HG02678 (cell line): ENCODE data around the gene CAPN9.
"Not testable (repeated sequence)": the region's sequence is repeated elsewhere in the genome, so short reads cannot be mapped to it uniquely, and the experiment has no call there.

Source experiments
- ATAC-seq: cut with Tn5 transposase; IDR thresholded peaks from one replicate; pipeline ENCODE4 v1.9.1; 2021; ENCODE audit warnings: mild to moderate bottlenecking, moderate library complexity; ENCODE audit not compliant: unreplicated experiment

The CAPN9 gene

DNA sequence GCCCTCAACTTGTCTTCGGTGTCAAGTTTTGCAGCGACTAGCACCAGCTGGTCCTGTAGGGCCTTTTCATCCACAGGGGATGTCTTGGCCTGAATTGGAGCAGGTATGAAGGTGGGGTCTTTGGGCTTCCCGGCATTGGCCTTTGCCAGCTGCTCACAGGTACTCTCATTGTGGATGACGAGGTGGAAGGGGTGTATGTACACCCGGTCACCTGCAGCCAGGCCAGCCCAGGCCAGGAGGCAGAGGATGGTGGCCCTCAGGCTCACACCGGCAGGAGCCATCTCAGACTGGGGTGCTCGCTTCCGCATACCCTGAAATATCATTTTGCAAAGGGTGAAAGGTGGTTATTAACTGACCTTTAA, 36.7 kb upstream of the CAPN9 start:
- no peak for ATAC-seq

DNA sequence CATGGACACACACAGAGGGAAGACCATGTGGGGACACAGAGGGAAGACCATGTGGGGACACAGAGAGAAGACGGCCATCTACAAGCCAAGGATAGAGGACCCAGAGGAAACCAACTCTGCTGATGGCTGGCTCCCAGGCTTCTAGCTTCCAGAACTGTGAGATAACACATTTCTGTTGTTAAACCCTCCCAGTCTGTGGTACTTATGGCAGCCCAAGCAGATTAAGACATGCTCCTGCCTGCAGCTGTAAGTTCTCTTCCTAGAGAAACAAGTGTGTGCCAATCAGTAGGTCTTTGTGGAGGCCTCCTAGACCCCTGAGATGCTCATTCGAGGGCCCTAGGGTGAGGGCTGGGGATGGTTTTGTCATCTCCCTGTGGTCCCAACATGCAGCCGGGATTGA, 35.9 kb upstream of the CAPN9 start:
- no peak for ATAC-seq

DNA sequence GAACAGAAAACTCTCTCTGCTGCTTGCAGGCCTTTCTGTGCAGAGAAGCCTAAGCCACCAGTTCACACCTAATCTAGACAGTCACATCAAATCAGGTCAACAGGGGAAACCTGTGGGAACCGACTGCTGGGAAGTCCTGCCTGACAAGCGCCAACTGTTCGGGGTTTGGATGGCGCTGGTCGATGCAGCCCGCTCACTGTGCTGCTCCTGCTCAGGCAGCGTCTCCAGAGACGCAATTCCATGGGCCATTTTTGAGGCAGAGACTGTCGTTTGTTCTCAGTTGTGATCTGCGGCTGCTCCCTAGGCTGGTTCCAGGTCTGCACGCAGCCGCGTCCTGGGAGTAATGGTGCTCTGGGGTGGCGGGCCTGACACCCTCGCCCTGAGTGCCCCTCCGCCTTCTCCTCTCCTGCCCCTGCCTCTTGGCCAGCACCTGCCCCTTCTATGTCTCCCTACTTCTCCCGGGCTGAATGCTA, 34.7 kb upstream of the CAPN9 start:
- ATAC-seq, result no peak

DNA sequence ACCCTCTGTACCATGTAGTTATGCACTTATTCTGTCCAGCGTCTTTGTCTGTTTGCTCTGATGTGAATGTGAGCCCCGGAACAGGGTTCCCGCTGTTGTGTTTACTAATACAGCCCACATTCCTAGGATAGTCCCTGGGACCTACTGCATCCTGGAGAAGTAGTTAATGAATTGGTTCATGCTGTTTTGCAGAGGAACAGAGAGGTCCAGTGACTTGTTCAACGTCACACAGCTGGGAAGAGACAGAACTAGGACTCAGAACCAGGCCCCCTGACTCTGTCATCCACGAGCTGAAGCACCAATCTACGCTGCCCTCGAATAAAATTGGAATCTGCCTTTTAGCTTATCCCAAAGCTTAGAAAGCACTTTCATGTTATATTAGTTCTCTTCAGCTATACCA, 34.0 kb upstream of the CAPN9 start:
- no peak for ATAC-seq

DNA sequence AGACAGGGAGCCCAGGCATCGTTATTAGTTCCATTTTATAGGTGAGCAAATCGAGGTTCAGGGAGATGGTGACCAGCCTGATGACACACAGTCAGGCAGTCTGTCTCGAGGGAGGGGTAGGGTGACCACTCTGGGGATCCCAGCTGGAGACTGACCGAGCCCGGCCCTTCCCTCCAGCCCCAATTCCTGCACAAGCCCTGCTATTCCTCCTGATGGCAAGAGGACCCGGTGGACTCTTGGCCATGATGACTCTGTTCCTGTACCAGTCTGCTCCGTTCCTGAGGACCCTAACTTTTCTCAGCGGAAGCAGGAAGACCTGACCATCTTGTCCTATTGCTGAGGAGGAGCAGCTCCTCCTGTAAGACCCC, 33.7 kb upstream of the CAPN9 start:
- no peak for ATAC-seq

DNA sequence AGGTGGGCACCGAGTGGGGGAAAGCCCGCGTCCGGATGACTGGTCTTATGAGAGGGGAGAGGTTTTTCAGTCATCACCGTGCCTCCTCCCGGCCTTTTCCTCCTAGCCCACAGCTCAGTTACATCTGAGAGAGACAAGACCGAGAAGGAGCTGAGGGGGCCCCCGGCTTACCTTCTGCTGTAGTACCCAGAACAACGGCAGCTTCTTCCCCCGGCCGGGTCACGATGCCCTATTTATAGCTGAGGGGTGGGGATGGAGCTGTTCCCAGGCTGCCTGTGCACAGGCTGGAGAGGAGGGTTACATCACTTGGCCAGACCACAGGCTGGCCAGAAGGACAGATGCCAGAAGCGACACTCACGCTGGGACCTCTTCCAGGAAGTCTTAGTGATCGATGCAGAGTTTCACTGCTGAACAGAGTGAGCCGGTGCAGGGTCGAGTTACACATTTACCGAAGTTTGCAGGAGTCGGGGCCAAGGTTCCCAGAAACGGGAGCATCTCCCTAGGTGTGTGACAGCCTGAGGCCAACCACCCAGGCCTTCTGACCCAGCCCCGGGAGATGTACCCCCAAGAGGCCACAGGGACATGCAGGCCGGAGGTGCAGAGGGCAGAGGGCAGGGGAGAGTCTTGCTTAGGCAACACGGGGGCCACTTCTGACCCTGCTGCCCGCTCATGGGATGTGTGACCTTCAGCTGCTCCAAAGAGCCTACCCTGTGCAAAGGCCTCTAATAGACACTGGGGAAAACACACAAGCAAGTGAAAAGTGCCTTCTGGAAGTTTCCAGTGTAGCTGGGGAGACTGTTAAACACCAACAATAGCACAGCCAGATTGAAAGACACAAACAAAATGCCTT, 33.0 kb upstream of the CAPN9 start, which contains the start of gene AGT:
Gene AGT (minus strand): TSS at position 208 of the 850 bp plus-strand sequence. CDS start 3,299 bp downstream, outside the sequence.
- ATAC-seq, result no peak

DNA sequence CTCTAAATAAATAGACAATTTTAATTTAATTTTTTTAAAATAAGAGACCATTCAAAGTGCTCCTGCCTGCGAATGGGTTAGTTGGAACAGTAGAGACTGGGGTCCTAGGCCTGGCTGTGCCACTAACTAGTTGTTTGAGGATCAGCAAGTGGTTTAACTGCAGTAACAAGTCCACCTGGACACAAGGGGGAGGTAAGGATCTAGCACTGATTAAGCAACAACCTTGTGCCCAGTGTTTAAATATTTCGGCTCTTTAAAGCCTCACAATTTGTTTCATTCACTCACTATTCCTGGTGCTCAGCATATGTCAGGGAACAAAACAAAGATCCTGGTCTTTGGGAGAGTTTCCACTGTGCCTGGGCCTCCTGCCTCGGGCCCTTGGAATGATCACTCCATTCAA, 31.7 kb upstream of the CAPN9 start:
- no peak for ATAC-seq

DNA sequence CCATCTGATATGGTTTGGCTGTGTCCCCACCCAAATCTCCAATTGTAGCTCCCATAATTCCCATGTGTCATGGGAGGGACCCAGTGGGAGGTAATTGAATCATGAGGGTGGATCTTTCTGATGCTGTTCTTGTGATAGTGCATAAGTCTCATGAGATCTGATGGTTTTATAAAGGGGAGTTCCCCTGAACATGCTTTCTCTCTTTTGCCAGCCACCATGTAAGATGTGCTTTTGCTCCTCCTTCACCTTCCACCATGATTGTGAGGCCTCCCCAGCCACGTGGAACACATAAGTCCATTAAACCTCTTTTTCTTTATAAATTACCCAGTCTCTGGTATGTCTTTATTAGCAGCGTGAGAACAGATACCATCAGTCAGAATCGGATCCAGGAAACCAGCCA, 30.7 kb upstream of the CAPN9 start:
- ATAC-seq, result not testable (repeated sequence)

DNA sequence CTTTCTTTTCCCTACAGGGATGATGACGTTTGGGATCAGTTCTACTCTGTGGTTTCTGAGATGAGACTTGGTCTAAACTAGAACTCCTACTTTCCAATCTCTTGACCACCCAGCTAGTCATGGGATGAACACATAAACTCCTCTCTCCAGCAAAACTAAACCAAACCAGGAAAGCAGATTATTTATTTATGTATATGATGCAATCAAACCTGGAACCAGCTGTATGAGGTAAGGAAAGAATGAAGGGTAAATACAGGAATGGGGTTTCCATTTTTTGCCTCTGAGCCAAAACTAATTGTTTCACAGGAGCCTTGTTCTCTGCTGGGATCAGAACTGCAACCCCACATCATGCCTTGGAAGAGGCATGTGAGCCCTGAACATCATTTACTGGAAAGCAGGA, 29.9 kb upstream of the CAPN9 start:
- ATAC-seq, result no peak

DNA sequence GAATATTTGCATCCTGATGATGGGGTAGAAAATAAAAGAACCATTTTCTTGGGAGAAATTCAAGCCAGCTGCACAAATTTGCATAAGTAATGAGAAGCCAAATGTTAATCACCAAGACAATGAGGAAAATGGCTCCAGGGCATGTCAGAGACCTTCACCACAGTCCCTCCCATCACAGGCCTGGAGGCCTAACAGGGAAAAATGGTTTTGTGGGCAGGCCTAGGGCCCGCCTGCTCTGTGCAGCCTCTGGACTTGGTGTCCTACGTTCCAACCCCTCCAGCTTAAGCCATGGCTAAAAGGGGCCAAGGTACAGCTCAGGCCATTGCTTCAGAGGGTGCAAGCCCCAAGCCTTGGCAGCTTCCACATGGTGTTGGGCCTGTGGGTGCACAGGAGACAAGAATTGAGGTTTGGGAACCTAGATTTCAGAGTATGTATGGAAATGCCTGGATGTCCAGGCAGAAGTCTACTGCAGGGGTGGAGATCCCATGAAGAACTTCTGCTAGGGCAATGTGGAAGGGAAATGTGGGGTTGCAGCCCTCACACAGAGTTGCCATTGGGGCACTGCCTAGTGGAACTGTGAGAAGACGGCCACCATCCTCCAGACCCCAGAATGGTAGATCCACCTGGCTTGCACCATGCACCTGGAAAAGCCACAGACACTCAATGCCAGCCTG, 25.2 kb upstream of the CAPN9 start:
- ATAC-seq, result not testable (repeated sequence)

DNA sequence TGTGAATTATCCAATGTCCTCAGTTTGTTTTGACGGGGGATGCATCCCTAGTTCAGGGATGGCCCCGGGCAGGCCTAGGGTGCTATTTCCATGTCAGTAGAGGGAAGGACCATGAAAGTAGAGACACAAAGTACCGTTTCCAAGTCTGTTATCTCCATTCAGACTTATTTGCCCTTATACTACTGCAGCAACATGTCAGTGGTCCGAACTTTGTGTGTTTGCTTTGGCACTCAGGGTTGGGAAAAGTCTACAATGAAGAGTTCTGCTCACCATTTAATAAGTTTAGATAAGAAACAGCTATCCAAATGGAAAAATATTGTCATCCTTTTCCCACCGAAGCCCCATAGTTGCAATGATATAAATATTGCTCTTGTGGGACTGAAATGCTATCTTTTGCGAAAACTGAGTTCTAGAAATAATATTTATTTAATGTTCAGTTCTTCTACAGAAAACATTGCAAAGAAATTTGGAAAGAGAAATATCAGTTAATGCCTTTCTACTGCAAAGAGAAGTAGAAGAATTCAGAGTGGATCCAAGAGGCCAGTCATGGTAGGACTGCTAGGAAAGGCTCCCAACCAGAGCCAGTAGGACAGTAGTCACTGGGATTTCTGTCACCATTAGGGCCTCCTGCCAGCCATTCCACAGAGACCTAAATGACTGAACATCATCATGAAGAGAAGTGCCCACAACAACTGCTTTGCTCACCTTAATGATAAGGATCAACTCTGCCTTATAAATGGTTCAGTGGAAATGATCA, 21.8 kb upstream of the CAPN9 start:
- no peak for ATAC-seq

DNA sequence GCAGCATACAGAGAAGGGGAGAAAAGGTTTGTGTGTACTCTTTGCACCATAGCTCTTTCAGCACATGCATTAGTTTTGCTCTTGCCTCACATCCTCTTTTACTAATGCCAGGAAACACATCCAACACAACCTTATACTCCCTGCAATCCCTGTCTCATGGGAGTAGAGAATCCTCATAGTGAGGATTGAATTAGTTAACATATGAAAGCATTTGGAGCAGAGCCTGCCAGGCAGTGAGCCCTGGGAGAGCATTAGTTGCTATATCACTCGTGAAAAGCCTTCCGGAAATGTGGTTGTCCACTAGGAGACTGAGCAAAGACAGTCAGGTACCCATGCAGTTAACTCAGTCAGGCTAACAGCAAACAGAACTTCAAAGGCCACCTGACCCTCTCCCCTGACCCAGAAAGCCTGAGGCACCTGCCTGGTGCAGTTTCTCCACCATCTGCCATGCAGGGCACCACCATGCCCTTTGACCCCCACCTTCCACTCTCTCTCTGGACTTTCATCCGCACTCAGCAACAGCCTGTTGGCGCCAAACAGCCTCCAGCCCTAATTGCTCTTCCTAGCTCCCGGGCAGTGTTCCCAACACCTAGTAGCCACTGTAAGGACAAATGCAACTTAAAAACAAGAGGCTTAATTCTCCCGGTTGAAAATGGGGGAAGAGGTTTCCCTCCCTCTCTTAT, 18.3 kb upstream of the CAPN9 start:
- no peak for ATAC-seq

DNA sequence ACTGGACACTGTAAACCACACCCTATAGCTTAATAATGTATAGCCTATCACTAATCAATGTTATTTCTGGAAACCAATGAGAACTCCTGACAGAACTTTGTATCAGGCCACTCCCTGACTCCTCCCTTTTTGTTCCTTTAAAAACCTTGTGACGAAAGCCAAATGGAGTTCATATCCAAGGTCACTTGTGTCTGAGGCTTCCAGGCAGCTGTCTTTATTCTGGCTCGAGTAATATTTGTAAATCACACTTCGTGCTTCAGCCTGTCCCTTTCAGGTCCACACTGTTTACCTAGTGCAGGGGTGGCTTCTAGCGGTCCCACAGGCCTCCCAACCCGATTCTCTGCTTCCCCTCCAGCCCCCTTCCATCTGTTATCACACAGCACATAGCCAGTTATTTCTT, 16.2 kb upstream of the CAPN9 start:
- no peak for ATAC-seq

DNA sequence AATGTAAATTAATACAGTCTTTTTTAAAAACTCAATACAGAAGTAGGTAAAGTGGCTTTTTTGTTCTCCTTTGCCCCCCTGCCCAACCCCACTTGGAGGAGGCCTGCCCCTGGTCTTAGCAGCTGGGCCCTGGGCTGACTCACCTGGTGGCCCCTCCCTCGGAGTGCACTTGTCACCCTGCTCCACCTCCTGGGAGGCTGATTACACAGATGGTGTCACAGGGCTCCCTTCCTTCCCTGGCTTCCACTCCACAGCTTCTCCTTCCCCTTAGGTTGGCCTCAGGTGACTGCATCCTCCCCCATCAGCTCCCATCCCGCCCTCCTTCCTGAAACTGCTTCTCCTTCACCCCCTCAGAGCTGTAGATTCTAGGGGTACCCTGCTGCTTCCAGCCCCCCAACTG, 11.7 kb upstream of the CAPN9 start:
- no peak for ATAC-seq

DNA sequence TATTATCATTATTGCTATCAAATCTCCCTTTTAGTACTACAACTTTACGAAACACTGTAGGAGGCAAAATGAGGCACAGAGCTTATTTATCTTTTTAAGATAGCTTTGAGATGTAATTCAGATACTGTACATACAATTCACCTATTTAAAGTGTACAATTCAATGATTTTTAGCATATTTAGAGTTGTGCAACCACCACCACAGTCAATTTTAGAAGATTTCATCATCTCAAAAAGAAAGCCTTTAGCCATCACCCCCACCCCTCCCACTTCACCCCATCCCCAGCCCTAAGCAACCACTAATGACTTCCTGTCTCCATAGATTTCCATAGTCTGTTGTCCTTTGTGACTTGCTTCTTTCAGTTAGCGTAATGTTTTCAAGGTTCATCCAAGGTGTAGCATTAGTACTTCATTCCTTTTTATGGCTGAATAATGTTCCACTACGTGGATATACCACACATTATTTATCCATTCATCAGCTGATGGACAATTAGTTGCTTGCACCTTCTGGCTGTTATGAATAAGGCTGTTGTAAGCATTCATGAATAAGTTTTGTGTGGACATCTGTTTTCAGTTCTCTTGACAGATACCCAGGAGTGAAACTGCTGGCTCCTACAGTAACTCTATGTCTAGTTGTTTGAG, 9.4 kb upstream of the CAPN9 start:
- ATAC-seq, result no peak

DNA sequence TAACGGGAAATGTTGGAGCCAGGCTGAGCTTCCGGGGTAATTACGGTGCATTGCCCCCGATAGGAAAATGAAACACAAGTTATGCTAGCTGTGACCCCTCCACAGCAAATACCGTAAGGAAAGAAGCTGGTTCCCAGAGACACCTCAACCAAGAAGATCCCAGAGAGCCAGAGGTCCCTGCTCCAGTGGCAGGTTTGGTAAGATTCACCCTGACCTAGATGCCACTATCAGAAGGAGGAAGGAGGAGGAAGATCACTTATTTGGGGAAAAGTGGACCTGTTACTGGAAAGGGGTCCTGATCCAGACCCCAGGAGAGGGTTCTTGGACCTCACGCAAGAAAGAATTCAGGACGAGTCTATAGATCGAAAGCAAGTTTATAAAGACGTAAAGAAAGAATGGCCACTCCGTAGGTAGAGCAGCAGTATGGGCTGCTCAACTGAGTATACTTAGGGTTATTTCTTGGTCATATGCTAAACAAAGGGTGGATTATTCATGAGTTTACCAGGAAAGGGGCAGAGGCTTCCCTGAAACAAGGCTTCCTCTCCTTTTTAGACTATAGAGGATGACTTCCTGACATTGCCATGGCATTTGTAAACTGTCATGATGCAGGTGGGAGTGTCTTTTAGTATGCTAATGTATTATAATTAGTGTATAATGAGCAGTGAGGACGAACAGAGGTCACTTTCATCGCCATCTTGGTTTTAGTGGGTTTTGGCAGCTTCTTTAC, 7.5 kb upstream of the CAPN9 start:
- no peak for ATAC-seq

DNA sequence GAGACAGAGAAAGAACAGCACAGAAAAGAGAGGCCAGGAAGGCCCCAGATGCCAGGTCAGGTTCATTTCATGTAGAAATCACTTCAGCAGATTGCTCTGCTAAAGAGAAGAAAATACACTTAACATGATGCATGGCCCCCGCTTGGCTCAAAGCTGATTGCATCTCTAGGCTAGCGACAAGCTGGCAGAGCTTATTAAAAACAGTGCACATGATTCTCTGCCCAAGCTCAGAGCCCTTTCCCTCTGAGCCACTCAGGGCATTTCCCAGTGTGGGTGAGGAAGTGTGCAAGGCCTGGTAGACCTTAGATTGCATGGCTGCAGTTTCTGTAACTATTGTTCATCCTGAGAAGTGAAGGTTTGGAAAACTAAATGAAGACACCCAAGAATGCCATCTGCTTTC, 3.3 kb upstream of the CAPN9 start:
- ATAC-seq, result no peak

DNA sequence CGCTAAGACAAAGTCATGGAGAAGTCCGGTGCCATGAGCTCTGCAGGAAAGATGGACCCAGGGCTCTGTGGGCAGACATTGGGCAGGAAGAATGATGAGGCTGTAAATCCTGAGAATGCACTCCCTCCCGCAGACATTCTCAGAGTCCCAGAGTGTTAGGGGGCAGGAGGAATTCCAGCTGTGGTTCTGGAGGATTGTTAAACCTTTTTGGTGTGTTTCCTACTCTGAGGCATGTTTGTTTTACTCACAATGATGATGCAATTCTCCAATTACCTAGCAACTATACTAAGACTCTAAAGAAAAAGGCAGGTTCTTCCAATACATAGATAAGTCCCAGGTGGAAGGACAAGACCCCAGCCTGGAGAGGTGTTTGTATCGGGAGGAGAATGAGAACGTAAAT, 2.8 kb upstream of the CAPN9 start:
- no peak for ATAC-seq

DNA sequence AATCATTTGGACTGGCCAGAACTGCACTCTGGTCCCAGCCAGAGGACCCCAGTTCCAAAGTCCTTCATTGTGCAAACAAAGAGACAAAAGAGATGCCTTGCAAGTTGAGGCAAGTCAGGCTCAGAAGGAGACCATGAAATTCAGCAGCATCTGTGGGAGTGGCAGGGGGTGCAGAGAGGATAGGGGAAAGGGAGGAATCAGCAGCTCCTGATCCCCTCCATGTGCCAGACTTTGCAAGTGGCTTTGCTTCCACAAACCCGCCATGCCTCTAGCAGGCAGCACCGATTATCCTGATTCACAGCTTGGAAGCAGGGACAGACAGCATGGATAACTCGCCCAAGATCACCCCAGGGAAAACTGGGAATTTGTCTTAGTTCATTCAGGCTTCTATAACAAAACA, 2.1 kb upstream of the CAPN9 start:
- ATAC-seq, result no peak

DNA sequence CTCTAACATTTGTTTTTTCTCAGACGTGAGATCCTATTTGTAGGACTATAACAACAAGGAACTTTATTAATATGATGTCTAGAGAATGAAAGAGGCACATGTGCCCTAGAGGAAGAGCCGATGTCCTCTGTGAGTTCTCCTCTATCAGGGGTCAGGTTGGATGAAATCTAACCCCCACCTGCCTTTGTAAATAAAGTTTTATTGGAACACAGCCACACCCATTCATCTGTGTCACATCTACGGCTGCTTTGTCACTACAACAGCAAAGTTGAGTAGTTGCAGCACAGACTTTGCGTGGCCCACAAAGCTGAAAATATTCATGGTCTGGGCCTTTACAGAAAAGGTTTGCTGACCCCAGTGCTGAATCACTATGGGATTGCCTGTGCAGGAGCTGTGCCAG, 571 bp upstream of the CAPN9 start:
- ATAC-seq, result no peak
